Keratinocyte (primary cell): ENCODE results near the gene BCO2. TPM values are rescaled to one million over a fixed set of nuclear protein-coding genes. Genes with fewer than 3 reads are reported as not detected.

Source experiments
- DNase-seq: peaks from one replicate; pipeline ENCODE4 v3.0.0-alpha.2; 2011; ENCODE audit warnings: low read depth, missing footprints, low spot score
- FAIRE-seq: peaks from 2 replicates; lab custom pipeline; 2011; peaks lifted over from hg19 to GRCh38; lab: Jason Lieb, UNC
- H2AFZ ChIP-seq: 2 replicates; pipeline ENCODE4 v1.6.0; 2012; ENCODE audit warnings: low read length, control low read depth, inconsistent platforms; ENCODE audit not compliant: control insufficient read depth
- H3K27ac ChIP-seq: 2 replicates; pipeline ENCODE4 v1.5.1; 2011; ENCODE audit warnings: low read length; ENCODE audit not compliant: control insufficient read depth, insufficient read depth
- H3K27me3 ChIP-seq: 3 replicates; pipeline ENCODE4 v1.6.0; 2011; ENCODE audit warnings: low read length; ENCODE audit not compliant: control insufficient read depth, insufficient read depth; ENCODE audit errors: extremely low read depth
- H3K36me3 ChIP-seq, 2 experiments: 2 replicates in 1 of 2; 3 replicates in 1 of 2; pipeline ENCODE4 v1.5.1; 2011; ENCODE audit warnings: low read length in 2 of 2, mild to moderate bottlenecking in 1 of 2; ENCODE audit not compliant: control insufficient read depth in 2 of 2, insufficient read depth in 2 of 2; ENCODE audit errors: extremely low read depth in 1 of 2
- H3K4me1 ChIP-seq: 3 replicates; pipeline ENCODE4 v1.5.1; 2011; ENCODE audit warnings: low read length; ENCODE audit not compliant: control insufficient read depth, insufficient read depth; ENCODE audit errors: extremely low read depth
- H3K4me2 ChIP-seq: 3 replicates; pipeline ENCODE4 v1.6.0; 2011; ENCODE audit warnings: low read depth, low read length; ENCODE audit not compliant: control insufficient read depth, insufficient read depth; ENCODE audit errors: extremely low read depth
- H3K4me3 ChIP-seq, 3 experiments: fragments of 200-600 bp in 1 of 3; sonication (generic) in 1 of 3; 2 replicates in 2 of 3; 3 replicates in 1 of 3; pipeline ENCODE4 v1.5.1; 2011 to 2016; ENCODE audit warnings: low read length in 3 of 3, mild to moderate bottlenecking in 3 of 3, control low read depth in 2 of 3, inconsistent platforms in 1 of 3, low read depth in 1 of 3, mixed read lengths in 1 of 3, mixed run types in 1 of 3, moderate library complexity in 1 of 3; ENCODE audit not compliant: control insufficient read depth in 2 of 3, insufficient read depth in 2 of 3; ENCODE audit errors: extremely low read depth in 1 of 3
- H3K79me2 ChIP-seq: 2 replicates; pipeline ENCODE4 v1.6.0; 2012; ENCODE audit warnings: low read length; ENCODE audit not compliant: control insufficient read depth, insufficient read depth
- H3K9ac ChIP-seq: 3 replicates; pipeline ENCODE4 v1.6.0; 2011; ENCODE audit warnings: low read length; ENCODE audit not compliant: control insufficient read depth, insufficient read depth; ENCODE audit errors: extremely low read depth
- H3K9me1 ChIP-seq: 3 replicates; pipeline ENCODE4 v1.6.0; 2011; ENCODE audit warnings: low read length; ENCODE audit not compliant: control insufficient read depth, insufficient read depth; ENCODE audit errors: extremely low read depth
- H3K9me3 ChIP-seq: 2 replicates; pipeline ENCODE4 v1.5.1; 2012; ENCODE audit warnings: low read depth, low read length; ENCODE audit not compliant: control insufficient read depth
- H4K20me1 ChIP-seq: 3 replicates; pipeline ENCODE4 v1.6.0; 2011; ENCODE audit warnings: low read length; ENCODE audit not compliant: control insufficient read depth, insufficient read depth; ENCODE audit errors: extremely low read depth
- CTCF ChIP-seq, 3 experiments: IDR thresholded peaks in 1 of 3; conservative IDR thresholded peaks in 1 of 3; optimal IDR thresholded peaks in 1 of 3; 2 replicates in 2 of 3; 3 replicates in 1 of 3; pipeline versions ENCODE3 to v1.5.1; 2011; ENCODE audit warnings: low read length in 3 of 3, mild to moderate bottlenecking in 3 of 3, moderate library complexity in 2 of 3, control low read depth in 1 of 3, inconsistent platforms in 1 of 3; ENCODE audit not compliant: insufficient read depth in 2 of 3; ENCODE audit errors: extremely low read depth in 1 of 3
- EZH2 ChIP-seq: IDR thresholded peaks from one replicate; pipeline ENCODE4 v1.6.1; 2012; ENCODE audit warnings: inconsistent platforms, mild to moderate bottlenecking, low read length, moderate library complexity
- dilution Hi-C: fragments of 300-500 bp; cut with MboI; formaldehyde crosslinking; loops from one replicate; pipeline ENCODE4 v1.7.0; 2020; ENCODE audit warnings: low sequenced_read_pairs; ENCODE audit not compliant: extremely low pct_ligation_motif_present
- polyA plus RNA-seq, 5 experiments: library from polyadenylated mRNA; depleted of rRNA in 3 of 5; stranded (reverse) in 3 of 5; stranded (forward) in 1 of 5; unstranded in 1 of 5; fragments of >200 nt; gene quantifications; 1 replicate in 1 of 5; 2 replicates in 3 of 5; 3 replicates in 1 of 5; pipeline versions ENCODE4 v1.2.1 to v1.2.3, GENCODE V29; 2011 to 2012; ENCODE audit warnings: missing spikeins in 2 of 5, low read depth in 1 of 5, low replicate concordance in 1 of 5

The BCO2 gene
- polyA plus RNA-seq, 1 donor (not counting 4 experiments of a cell fraction or from before 2014, with no cell fraction given): 0.37 TPM

GRCh38 chr11:112260490-112260889, 85.2 kb downstream of the BCO2 start, which contains the start of gene PLET1:
Gene PLET1 (minus strand): TSS chr11:112260860. CDS start chr11:112260589, 271 bp downstream.
- H3K9ac ChIP-seq: no peak within 1 kb of the TSS
- no peaks in the 10 kb centered on the region for H3K79me2 ChIP-seq
- no peak within 1 kb of the TSS for H3K4me2 ChIP-seq
- H3K36me3 ChIP-seq: no peaks in the 10 kb centered on the region
- H3K9me1 ChIP-seq: no peaks in the 10 kb centered on the region
- H3K4me1 ChIP-seq: no peaks in the 10 kb centered on the region
- no peaks in the 10 kb centered on the region for H3K9me3 ChIP-seq
- FAIRE-seq (no peak), DNase-seq (no peak)
- no peaks in the 10 kb centered on the region for H3K27me3 ChIP-seq
- H4K20me1 ChIP-seq: no peaks in the 10 kb centered on the region
- no peak within 1 kb of the TSS for H3K4me3 ChIP-seq
- no peak within 1 kb of the TSS for H3K27ac ChIP-seq
- no peak within 1 kb of the TSS for H2AFZ ChIP-seq
- dilution Hi-C loops: no loop called here
- TF ChIP-seq CTCF (optimal IDR thresholded peaks at IDR 0.05 in 1 of 3, IDR thresholded peaks at IDR 0.05 in 1 of 3, conservative IDR thresholded peaks at IDR 0.05 in 1 of 3; ENCODE audit: extremely low read depth in 1 of 3, insufficient read depth in 2 of 3, low read length in 3 of 3) (no peak), EZH2 (no peak)

- Histone ChIP-seq H3K4me2 (no peak overlapping the region), H3K27me3 (no peaks in the 10 kb centered on the region), H3K9me3 (no peaks in the 10 kb centered on the region), H4K20me1 (no peaks in the 10 kb centered on the region), H3K9ac (no peak overlapping the region), H3K36me3 (no peaks in the 10 kb centered on the region), H3K9me1 (no peaks in the 10 kb centered on the region), H3K79me2 (no peaks in the 10 kb centered on the region), H2AFZ (no peak overlapping the region), H3K4me1 (no peaks in the 10 kb centered on the region), H3K4me3 (no peak overlapping the region), H3K27ac (no peak overlapping the region)
- dilution Hi-C loops: no loop called here
- no peak for TF ChIP-seq CTCF (optimal IDR thresholded peaks at IDR 0.05 in 1 of 3, IDR thresholded peaks at IDR 0.05 in 1 of 3, conservative IDR thresholded peaks at IDR 0.05 in 1 of 3; ENCODE audit: extremely low read depth in 1 of 3, insufficient read depth in 2 of 3, low read length in 3 of 3)
- TF ChIP-seq EZH2: no peak
- DNase-seq (no peak), FAIRE-seq (no peak)
Observed at GRCh38 chr11:112265659-112266409, 90.5 kb downstream of the BCO2 start.
